GM12878 (cell line): ENCODE data around the gene CNIH2. TPM values are rescaled to one million over a fixed set of nuclear protein-coding genes. Genes with fewer than 3 reads are reported as not detected.

Source experiments
- ATAC-seq: fragments of 200-7000 bp; cut with Tn5 transposase; 3 replicates; pipeline ENCODE4 v1.9.1; 2020; ENCODE audit warnings: mild to moderate bottlenecking, moderate library complexity
- BruUV-seq: library from RNA; stranded (reverse); fragments of 400-500 nt; replicated peaks from 2 replicates; lab custom pipeline; 2021; lab: Mats Ljungman, UMichigan
- CTCF ChIA-PET: fragments of 300-600 bp; sonication (Branson Sonifier 250); formaldehyde crosslinking; extraction: SDS; loops from one replicate; lab custom pipeline; 2021; ENCODE audit warnings: inconsistent platforms; lab: Yijun Ruan, JAX
- POLR2A ChIA-PET: fragments of 350-600 bp; formaldehyde crosslinking; extraction: SDS; loops from one replicate; lab custom pipeline; 2021; ENCODE audit warnings: inconsistent platforms; lab: Charles Lee
- RAD21 ChIA-PET: fragments of 300-600 bp; sonication (Branson Sonifier 250); formaldehyde crosslinking; loops from one replicate; lab custom pipeline; 2023; ENCODE audit warnings: antibody characterized with exemption; ENCODE audit not compliant: unreplicated experiment; lab: Charles Lee
- SMC1A ChIA-PET: fragments of 300-600 bp; sonication (Branson Sonifier 250); formaldehyde crosslinking; loops from one replicate; lab custom pipeline; 2023; ENCODE audit not compliant: unreplicated experiment, uncharacterized antibody; lab: Charles Lee
- DNase-seq: peaks from one replicate; pipeline ENCODE4 v3.0.0-alpha.2; 2011; ENCODE audit warnings: low read depth, low spot score
- FAIRE-seq: peaks from 3 replicates; lab custom pipeline; 2011; peaks lifted over from hg19 to GRCh38; lab: Jason Lieb, UNC
- H2AFZ ChIP-seq: 2 replicates; pipeline ENCODE4 v1.6.0; 2011; ENCODE audit warnings: low read depth, low read length, control low read depth; ENCODE audit not compliant: control insufficient read depth
- H3K27ac ChIP-seq: 2 replicates; pipeline ENCODE4 v1.5.1; 2011; ENCODE audit warnings: control low read depth; ENCODE audit not compliant: control insufficient read depth, insufficient read depth
- H3K27me3 ChIP-seq, 2 experiments: replicated peaks in 1 of 2; 2 replicates each; pipeline versions ENCODE4 v1.6.0 to v1.6.1; 2011; ENCODE audit warnings: low read length in 1 of 2; ENCODE audit not compliant: control insufficient read depth in 2 of 2, insufficient read depth in 2 of 2
- H3K36me3 ChIP-seq, 2 experiments: 2 replicates each; pipeline ENCODE4 v1.5.1; 2011; ENCODE audit warnings: low read length in 1 of 2; ENCODE audit not compliant: control insufficient read depth in 2 of 2, insufficient read depth in 2 of 2
- H3K4me1 ChIP-seq: 2 replicates; pipeline ENCODE4 v1.6.1; 2011; ENCODE audit warnings: mild to moderate bottlenecking, low read length, moderate library complexity, mixed read lengths; ENCODE audit not compliant: control insufficient read depth, insufficient read depth
- H3K4me2 ChIP-seq: 2 replicates; pipeline ENCODE4 v1.6.0; 2011; ENCODE audit warnings: control low read depth; ENCODE audit not compliant: control insufficient read depth, insufficient read depth
- H3K4me3 ChIP-seq: fragments of 200-600 bp; sonication (generic); 2 replicates; pipeline ENCODE4 v1.5.1; 2016
- H3K79me2 ChIP-seq: 2 replicates; pipeline ENCODE4 v1.6.0; 2011; ENCODE audit warnings: low read length; ENCODE audit not compliant: control insufficient read depth, insufficient read depth
- H3K9ac ChIP-seq: 2 replicates; pipeline ENCODE4 v1.8.0; 2011; ENCODE audit warnings: low read length, control low read depth, mixed read lengths; ENCODE audit not compliant: control insufficient read depth, insufficient read depth
- H3K9me3 ChIP-seq: replicated peaks from 3 replicates; pipeline ENCODE4 v1.5.1; 2011; ENCODE audit warnings: mild to moderate bottlenecking, low read length; ENCODE audit not compliant: control insufficient read depth, insufficient read depth
- H4K20me1 ChIP-seq: 2 replicates; pipeline ENCODE4 v1.6.0; 2011; ENCODE audit not compliant: control insufficient read depth, insufficient read depth
- EP300 ChIP-seq, 2 experiments: fragments of 150-350 bp in 1 of 2; IDR thresholded peaks; 2 replicates each; pipeline ENCODE4 v1.6.1; 2011 to 2012; ENCODE audit warnings: low read depth in 2 of 2, low read length in 2 of 2, borderline replicate concordance in 1 of 2, improper control_type of control experiment in 1 of 2, inconsistent platforms in 1 of 2; ENCODE audit not compliant: control insufficient read depth in 1 of 2
- HDAC6 ChIP-seq: fragments of 200-600 bp; sonication (generic); IDR thresholded peaks from one replicate; pipeline ENCODE4 v1.8.0; 2017; ENCODE audit warnings: antibody characterized with exemption; ENCODE audit not compliant: unreplicated experiment
- RFX5 ChIP-seq: IDR thresholded peaks from 2 replicates; pipeline ENCODE4 v1.6.1; 2011; ENCODE audit warnings: low read depth, low read length, improper control_type of control experiment
- SPI1 ChIP-seq: IDR thresholded peaks from 2 replicates; pipeline ENCODE4 v1.6.1; 2011; ENCODE audit warnings: low read depth, mild to moderate bottlenecking, low read length, moderate library complexity, borderline replicate concordance; ENCODE audit not compliant: insufficient read depth
- SRF ChIP-seq, 2 experiments: IDR thresholded peaks; 2 replicates each; pipeline ENCODE4 v1.6.1; 2011; ENCODE audit warnings: low read depth in 2 of 2, low read length in 2 of 2, mild to moderate bottlenecking in 1 of 2, moderate library complexity in 1 of 2
- STAT3 ChIP-seq: IDR thresholded peaks from 2 replicates; pipeline ENCODE4 v1.6.1; 2011; ENCODE audit warnings: low read depth, low read length, improper control_type of control experiment
- TARDBP ChIP-seq: IDR thresholded peaks from 2 replicates; pipeline ENCODE4 v1.6.1; 2016; ENCODE audit warnings: borderline replicate concordance
- WGBS: methylation state at CpG from one replicate; pipeline ENCODE4 v1.1.6; 2016; ENCODE audit warnings: low lambda C conversion rate; ENCODE audit not compliant: insufficient replicate concordance, insufficient coverage; ENCODE audit errors: missing lambda C conversion rate; 5-methylcytosine and 5-hydroxymethylcytosine counted together
- in situ Hi-C: fragments of 300-500 bp; cut with MboI; formaldehyde crosslinking; loops from 9 replicates; pipeline ENCODE4 v1.14.3; 2018; ENCODE audit warnings: mixed read lengths
- intact Hi-C: fragments of 100-400 bp; cut with micrococcal nuclease; formaldehyde crosslinking; loops from one replicate; pipeline ENCODE4 v1.14.2; 2022; ENCODE audit not compliant: unreplicated experiment
- polyA plus RNA-seq, 11 experiments: library from polyadenylated mRNA; depleted of rRNA in 4 of 11; unstranded in 6 of 11; stranded (reverse) in 5 of 11; fragments of >200 nt; fragmentation: Nextera tagmentation in 4 of 11; fragmentation: Illumina TruSeq in 1 of 11; extraction: Ambion mirVana in 4 of 11; extraction: Trizol in 1 of 11; gene quantifications; 1 replicate in 1 of 11; 2 replicates in 10 of 11; pipeline versions ENCODE4 v1.2.1 to v1.2.3, GENCODE V29; 2011 to 2016; ENCODE audit warnings: inconsistent platforms in 2 of 11, missing spikeins in 2 of 11, low read depth in 1 of 11
- total RNA-seq, 4 experiments: library from RNA; depleted of rRNA in 3 of 4; stranded (reverse); fragments of >200 nt in 3 of 4; fragmentation: Illumina TruSeq in 1 of 4; extraction: Trizol in 1 of 4; gene quantifications; 2 replicates each; pipeline versions ENCODE4 v1.2.1 to v1.2.3, GENCODE V29; 2013 to 2021
- TF ChIP-seq, protein P1 (sequence below): fragments of 450-650 bp; IDR thresholded peaks from 2 replicates; pipeline ENCODE4 v1.6.1; 2014; ENCODE audit warnings: mild to moderate bottlenecking

CNIH2 gene
- total and polyA plus RNA-seq, 10 of the 15 experiments (the other 5 are each of a cell fraction or from before 2014, with no cell fraction given), result 0.07 to 1.3 (median 0.68) TPM; not detected in 2

DNA sequence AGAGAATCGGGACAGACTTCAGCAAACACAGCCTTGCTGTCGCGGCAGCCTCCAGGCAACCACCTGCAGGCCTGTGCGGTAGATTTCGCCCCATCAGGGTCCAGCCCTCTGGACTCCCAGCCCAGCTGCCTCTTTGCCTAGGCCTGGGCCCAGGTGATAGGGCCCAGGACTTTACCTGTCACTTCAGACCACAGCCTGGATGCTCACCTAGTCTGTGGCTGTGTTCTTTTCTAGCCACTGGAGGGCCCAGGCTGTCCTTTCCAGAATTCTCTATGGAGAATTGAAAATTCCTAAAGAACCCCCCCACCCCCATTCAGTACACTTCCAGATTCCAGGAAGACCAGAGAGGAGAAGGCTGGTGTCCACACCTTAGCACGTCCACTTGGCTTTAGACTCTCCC lies 40.1 kb upstream of the CNIH2 start:
- SMC1A ChIA-PET, result interaction anchor here (0.7 to 1.2 kb wide), 2 partner anchors 12 to 573 kb away, joined by 3 read pairs; no protein-coding TSS in a partner anchor
- Histone ChIP-seq H4K20me1 (no peaks in the 10 kb centered on the region), H3K9me3 (no peaks in the 10 kb centered on the region), H3K27me3 (no peaks in the 10 kb centered on the region), H2AFZ (no peak overlapping the region), H3K36me3 (peaks cover 11 to 29% of the 10 kb centered on the region in 2 experiments), H3K27ac (no peak overlapping the region), H3K79me2 (no peaks in the 10 kb centered on the region), H3K4me2 (no peak overlapping the region), H3K4me1 (no peaks in the 10 kb centered on the region), H3K9ac (no peak overlapping the region), H3K4me3 (no peak overlapping the region)
- in situ Hi-C loops (no loop called here), intact Hi-C loops (no loop called here)
- POLR2A ChIA-PET, result interaction anchor here (1.0 kb wide), 1 partner anchor 14 kb away, joined by 3 read pairs; no protein-coding TSS in a partner anchor
- CTCF ChIA-PET, result interaction anchor here (2.4 kb wide), 1 partner anchor 15 kb away, joined by 8 read pairs; no protein-coding TSS in a partner anchor
- FAIRE-seq (no peak), DNase-seq (no peak), ATAC-seq (no peak)
- WGBS, result 98% methylated on average over 6 of the region's 6 CpGs
- RAD21 ChIA-PET, result no interaction called here
- TF ChIP-seq STAT3 (no peak), RFX5 (no peak), SRF (IDR thresholded peaks at IDR 0.05; ENCODE audit: low read depth in 2 of 2, low read length in 2 of 2) (no peak), HDAC6 (no peak), TARDBP (no peak), EP300 (IDR thresholded peaks at IDR 0.05; ENCODE audit: borderline replicate concordance in 1 of 2, control insufficient read depth in 1 of 2, low read depth in 2 of 2, low read length in 2 of 2) (no peak), SPI1 (no peak)
- TF ChIP-seq, protein P1, sequence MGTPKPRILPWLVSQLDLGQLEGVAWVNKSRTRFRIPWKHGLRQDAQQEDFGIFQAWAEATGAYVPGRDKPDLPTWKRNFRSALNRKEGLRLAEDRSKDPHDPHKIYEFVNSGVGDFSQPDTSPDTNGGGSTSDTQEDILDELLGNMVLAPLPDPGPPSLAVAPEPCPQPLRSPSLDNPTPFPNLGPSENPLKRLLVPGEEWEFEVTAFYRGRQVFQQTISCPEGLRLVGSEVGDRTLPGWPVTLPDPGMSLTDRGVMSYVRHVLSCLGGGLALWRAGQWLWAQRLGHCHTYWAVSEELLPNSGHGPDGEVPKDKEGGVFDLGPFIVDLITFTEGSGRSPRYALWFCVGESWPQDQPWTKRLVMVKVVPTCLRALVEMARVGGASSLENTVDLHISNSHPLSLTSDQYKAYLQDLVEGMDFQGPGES, result no peak
- BruUV-seq, result no TSS peak
